ENCODE data around the gene PRDM12.

Gene PRDM12

GRCh38 chr9:130689937-130690700, 25.7 kb downstream of the PRDM12 start:
- DNase-seq (ENCODE audit: low spot score): peak; percentile 74

DNA sequence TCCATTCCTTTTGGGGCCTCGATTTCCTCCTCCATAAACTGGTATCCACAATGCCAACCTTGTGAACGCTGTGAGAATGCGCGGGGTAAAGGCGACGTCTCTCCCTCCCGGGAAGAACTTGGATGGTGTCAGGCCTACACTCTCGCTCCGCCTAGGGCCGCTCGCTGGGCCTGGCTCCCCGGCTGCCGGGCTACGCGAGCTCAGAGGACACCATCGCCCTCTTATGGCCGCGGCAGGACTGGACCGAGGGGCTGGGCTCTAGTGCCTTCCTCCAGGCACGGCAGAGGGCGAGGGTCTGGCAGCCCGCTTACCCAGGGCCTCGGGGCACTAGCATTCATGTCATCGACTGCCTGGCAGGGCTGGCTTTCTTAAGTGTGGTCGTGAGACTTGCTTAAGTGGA, 27.9 kb downstream of the PRDM12 start:
- DNase-seq (ENCODE audit: low spot score): peak; percentile 84

DNA sequence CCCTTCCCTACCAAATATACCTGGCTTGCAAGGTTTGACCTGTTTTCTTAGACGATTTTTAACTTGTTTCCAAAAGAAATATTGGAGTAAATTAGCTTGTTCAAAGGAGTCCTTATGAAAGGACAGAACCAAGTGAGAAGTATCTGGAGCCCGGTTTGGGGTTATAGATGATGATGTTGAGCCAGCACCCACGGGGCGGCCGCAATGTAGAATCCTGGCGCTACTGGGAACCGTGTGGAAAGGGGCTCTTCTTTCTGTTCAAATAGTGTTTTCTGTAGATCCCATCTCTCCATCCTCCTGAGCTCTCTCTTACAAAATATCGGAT, 28.7 kb downstream of the PRDM12 start:
- DNase-seq (ENCODE audit: low spot score): no peak

DNA sequence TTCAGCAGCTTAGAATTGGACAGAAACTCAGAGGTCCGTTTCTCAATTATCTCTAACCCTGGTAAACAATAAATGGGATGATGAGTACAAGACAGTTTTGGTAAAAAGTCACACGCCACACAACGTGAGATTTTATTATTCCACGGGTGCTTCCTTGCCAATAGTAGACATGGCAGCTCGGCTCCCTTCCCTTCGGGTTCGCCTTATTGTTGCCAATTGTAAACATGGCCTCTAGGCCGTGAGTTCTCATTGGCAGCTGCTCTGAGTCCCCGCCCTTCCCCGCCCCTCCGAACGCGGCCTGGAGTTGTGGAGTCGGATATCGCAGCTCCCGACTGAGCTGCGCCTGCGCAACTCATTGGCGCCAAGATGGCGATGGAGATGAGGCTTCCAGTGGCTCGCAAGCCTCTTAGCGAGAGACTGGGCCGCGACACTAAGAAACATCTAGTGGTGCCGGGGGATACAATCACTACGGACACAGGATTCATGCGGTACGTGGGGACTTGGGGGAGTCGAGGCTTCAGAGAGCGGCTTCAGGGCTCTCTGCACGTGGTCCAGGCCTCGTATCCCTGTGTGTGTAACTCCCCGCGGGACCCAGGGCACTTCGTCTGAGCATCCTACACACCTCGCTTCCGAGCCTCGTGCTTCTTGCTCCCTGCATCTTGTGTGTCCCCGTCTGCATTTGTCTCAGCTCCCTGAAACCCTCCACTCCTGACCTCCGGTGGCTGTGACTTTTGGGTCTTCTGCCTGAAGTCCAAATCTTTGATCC, 29.2 kb downstream of the PRDM12 start, which contains the start of gene EXOSC2:
TSS of gene EXOSC2 (plus strand) at position 355 of the 766 bp plus-strand sequence. CDS start at position 367, 12 bp downstream.
- peak; percentile 94 for DNase-seq (ENCODE audit: low spot score)

GRCh38 chr9:130694205-130694604, 29.8 kb downstream of the PRDM12 start:
- no peak for DNase-seq (ENCODE audit: low spot score)

DNA sequence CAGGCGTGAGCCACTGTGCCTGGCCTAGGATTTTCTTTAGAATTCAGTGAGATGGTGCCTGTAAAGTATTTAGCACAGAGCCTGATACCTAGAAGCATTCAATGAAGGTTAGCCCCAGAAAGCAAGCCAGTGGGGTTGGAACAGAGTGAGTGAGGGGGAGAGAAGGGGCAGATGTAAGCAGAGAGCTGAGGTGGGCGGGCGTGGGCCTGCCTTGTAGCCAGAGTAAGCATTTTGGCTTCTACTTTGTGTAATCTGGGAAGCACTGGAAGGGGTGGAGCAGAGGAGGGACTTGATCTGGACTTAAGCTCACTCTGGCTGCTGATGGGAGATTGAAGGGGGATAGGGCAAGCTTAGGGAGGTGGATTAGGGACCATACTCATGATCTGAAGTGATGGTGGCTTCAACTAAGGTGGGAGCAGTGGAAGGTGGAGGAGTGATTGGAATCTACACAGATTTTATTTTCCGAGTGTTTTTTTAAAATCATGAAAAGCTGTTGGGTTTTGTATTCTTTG, 31.8 kb downstream of the PRDM12 start:
- no peak for DNase-seq (ENCODE audit: low spot score)

DNA sequence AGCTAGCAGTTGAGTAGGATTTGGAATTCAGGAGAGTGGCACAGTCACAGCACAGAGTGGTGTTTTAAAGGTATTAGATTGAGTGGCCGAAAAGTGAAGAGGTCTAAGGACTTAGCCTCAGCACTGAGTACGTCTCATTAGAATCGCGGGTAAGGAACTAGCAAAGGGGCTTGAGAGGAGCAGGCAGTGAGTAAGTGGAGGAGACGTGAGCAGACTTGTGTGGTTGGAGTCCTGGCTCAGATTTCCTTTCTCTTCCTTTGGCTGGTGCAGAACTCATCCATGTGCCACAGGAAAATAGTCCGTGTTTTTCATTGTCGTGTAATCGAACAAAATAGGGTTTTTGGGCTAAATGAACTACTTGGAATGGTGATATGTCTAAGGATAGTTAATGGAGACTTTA, 32.6 kb downstream of the PRDM12 start:
- no peak for DNase-seq (ENCODE audit: low spot score)

GRCh38 chr9:130698514-130698913, 34.1 kb downstream of the PRDM12 start:
- DNase-seq (ENCODE audit: low spot score): no peak

DNA sequence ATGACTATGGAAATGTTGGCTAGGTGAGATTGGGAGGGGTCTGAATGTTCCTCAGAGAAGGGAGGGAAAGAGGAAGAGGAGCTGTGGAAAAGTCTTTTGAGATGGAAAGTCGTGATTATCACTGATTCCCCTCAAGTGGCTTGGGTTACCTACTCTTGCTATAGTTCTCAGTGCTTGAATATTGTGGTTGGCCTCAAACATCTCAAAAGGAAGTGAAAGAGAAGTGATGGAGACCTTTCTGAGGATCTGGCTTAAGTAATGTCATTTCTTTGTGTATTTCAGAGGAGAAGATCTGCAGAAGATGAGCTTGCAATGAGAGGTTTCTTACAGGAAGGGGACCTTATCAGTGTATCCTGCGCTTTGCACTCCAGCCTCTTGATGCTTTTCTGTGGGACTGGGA, 34.7 kb downstream of the PRDM12 start:
- no peak for DNase-seq (ENCODE audit: low spot score)

DNA sequence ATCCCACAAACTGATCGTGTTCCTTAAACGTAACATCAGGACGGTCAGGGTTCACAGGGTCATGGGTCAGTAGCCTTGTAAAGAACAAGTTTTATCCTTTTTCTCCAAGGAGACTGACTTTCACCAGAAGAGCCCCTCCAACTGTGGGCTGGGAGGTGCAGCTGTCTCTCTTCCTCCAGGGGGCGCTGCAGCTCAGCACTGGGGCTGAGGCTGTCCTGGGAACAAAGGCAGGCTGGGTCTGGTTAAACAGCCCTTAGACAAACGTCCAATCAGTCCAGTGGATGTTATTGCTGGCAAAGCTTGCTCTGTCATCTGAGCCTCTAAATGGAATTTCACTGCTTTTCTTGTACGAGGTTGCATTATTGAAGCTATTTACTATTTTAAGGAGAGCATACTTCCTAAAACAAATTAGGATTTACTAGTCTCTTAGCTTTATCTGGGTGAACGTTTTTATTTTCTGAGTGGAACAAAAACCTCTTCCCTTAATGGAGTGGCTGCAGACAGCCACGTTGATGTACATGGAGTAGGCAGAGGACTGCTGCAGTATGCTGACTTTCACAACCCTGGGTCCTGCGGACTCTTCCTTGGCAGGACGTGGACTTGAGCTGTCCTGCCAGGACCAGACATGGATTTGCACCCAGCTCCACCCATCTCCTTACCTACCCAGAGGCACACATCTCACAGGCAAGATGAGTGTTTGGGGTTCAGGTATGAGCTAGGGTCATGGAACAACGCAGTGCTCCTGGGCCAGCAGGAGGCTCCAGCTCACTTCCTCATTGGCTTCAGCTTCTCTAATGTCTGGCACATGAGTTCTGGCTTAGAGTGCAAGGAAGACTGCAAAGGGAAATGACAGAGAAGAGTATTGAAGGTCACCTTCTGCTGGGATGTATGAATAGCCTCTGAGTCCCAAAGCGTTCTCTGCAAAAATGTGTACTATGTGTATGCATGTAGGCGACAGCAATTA, 36.9 kb downstream of the PRDM12 start:
- peak; percentile 79 for DNase-seq (ENCODE audit: low spot score)

DNA sequence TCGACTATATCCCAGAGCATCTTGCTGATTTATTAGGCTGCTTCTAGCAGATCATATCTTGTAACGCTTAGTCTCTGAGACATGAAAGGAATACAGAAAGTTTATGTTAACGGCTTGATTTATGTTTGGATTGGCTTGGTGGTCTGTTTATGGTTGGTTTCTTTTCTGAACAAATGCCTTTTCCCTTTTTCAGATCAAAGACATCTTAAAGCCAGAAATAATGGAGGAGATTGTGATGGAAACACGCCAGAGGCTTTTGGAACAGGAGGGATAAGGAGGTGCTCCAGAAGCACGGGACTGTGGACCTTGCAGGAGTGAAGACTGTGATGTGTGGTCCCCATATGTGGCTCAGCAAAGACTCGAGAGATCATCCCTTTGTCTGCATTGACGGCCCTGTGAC, 39.1 kb downstream of the PRDM12 start:
- no peak for DNase-seq (ENCODE audit: low spot score)

DNA sequence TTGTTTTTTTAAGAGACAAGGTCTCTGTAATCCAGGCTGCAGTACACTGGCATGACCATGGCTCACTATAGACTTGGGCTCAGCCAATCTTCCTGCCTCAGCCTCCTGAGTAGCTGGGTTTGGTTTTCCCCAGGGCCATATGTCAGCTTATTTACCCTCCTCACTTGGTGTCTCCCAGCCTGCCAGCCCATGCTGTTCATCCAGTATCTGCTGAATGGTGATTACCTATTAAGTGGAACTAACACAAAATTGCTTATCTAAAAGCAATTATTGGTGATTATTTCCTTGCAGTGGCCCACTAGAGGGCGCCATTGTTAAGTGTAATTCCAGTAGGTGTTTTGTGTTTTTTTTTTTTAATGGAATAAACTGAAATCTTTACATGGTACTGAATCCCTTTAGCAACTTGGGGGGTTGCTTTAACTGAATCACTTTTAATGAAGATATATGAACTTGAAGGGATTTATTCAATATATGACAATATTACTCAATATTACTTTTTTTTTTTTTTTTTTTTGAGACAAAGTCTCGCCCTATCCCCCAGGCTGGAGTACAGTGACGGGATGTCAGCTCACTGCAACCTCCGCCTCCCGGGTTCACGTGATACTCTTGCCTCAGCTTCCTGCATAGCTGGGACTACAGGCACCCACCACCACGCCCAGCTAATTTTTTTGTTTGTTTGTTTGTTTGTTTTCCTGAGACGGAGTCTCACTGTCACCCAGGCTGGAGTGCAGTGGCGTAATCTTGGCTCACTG, 43.0 kb downstream of the PRDM12 start:
- DNase-seq (ENCODE audit: low spot score): peak; percentile 39

DNA sequence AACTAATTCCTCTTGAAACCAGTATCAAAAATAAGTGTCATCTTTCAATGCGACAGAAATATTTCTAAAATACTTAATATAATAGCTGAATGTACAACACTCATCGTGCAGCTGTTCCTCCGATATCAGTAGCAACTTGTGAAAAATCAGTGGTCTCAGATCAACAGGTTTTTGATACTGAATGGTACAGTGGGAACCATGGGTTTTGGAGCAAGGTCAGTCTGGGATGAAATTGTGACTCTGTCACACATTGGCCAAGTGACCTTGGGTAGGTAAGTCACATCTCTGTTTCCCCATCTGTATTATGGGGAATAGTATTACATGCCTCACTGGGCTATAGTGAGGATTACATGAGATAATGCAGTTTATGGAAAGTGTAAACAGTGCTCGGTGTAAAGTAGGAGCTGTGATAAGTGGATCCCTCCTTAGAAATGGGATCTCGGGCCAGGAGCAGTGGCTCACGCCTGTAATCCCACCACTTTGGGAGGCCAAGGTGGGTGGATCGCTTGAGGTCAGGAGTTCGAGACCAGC, 46.5 kb downstream of the PRDM12 start:
- no peak for DNase-seq (ENCODE audit: low spot score)

- DNase-seq (ENCODE audit: low spot score): no peak
Observed at GRCh38 chr9:130711469-130711868, 47.1 kb downstream of the PRDM12 start.

- peak; percentile 97 for DNase-seq (ENCODE audit: low spot score)
Observed at GRCh38 chr9:130712564-130713285, 48.3 kb downstream of the PRDM12 start.

- DNase-seq (ENCODE audit: low spot score): no peak
Observed at GRCh38 chr9:130713286-130713960, 49.0 kb downstream of the PRDM12 start.

DNA sequence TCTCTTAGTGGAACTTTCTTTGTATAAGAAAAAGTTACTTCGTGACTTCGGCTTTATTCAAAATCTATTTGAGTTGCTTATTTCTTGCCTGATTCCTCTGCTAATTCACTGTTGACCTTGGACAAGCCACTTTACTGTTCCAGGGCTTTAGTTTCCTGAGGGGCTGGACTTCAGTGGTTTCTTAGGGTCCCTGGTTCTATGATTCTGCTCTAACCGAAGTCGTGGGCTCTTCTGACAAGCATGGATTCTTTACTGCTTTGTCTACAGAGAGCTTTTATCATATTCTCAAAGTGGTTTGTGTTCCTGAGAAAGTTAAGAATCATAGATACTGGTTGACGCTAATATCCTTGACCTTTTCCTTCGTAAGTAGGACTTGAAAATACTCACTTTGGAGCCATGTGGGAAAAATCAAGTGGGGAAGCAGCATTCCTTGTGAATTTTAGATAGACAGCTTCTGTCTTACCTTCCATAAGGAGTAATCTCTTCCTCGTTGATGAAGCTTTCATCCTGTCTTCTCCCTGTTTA, 50.3 kb downstream of the PRDM12 start:
- DNase-seq (ENCODE audit: low spot score): no peak

GRCh38 chr9:130715270-130715669, 50.9 kb downstream of the PRDM12 start:
- DNase-seq (ENCODE audit: low spot score): no peak

GRCh38 chr9:130718562-130718961, 54.2 kb downstream of the PRDM12 start:
- no peak for DNase-seq (ENCODE audit: low spot score)

- DNase-seq (ENCODE audit: low spot score): no peak
Observed at GRCh38 chr9:130720762-130721161, 56.4 kb downstream of the PRDM12 start.
